Upper lobe of right lung (tissue), 1 donor: ENCODE results near the gene PGBD4. TPM values are rescaled to one million over a fixed set of nuclear protein-coding genes. Genes with fewer than 3 reads are reported as not detected.

ENCODE experiments used
- ATAC-seq: fragments of 200-7000 bp; cut with Tn5 transposase; one replicate; pipeline ENCODE4 v1.9.1; 2020; ENCODE audit warnings: mild to moderate bottlenecking, moderate library complexity
- DNase-seq: peaks from one replicate; pipeline ENCODE4 v3.0.0-alpha.2; 2020
- H3K27ac ChIP-seq: fragments of 200-600 bp; one replicate; pipeline ENCODE4 v1.8.0; 2022
- H3K27me3 ChIP-seq: fragments of 200-600 bp; one replicate; pipeline ENCODE4 v1.8.0; 2022; ENCODE audit warnings: mild to moderate bottlenecking
- H3K36me3 ChIP-seq: fragments of 200-600 bp; one replicate; pipeline ENCODE4 v1.8.0; 2022
- H3K4me1 ChIP-seq: fragments of 200-600 bp; one replicate; pipeline ENCODE4 v1.8.0; 2022
- H3K4me3 ChIP-seq: fragments of 200-600 bp; one replicate; pipeline ENCODE4 v1.8.0; 2022; ENCODE audit warnings: mild to moderate bottlenecking
- H3K9me3 ChIP-seq: fragments of 200-600 bp; one replicate; pipeline ENCODE4 v1.8.0; 2022
- intact Hi-C: fragments of 100-400 bp; cut with DNase I; formaldehyde crosslinking; loops from one replicate; pipeline ENCODE4 v1.11.0; 2022
- total RNA-seq: library from RNA; stranded (reverse); fragmentation: NEBNext Ultra II Directional; extraction: Animal tissue kit (Norgen Biotek cat#: 25700); gene quantifications from one replicate; pipeline ENCODE4 v1.2.1, GENCODE V29; 2021
- TF ChIP-seq, protein P1 (sequence below): fragments of 200-600 bp; IDR thresholded peaks from one replicate; pipeline ENCODE4 v1.8.0; 2022; ENCODE audit warnings: antibody characterized with exemption
- donor health status: DM: no; HTN: yes; CAD: no; lungs with severe emphysema.

Gene PGBD4
- total RNA-seq, 1 donor from 2014 or later = 1.3 TPM

DNA sequence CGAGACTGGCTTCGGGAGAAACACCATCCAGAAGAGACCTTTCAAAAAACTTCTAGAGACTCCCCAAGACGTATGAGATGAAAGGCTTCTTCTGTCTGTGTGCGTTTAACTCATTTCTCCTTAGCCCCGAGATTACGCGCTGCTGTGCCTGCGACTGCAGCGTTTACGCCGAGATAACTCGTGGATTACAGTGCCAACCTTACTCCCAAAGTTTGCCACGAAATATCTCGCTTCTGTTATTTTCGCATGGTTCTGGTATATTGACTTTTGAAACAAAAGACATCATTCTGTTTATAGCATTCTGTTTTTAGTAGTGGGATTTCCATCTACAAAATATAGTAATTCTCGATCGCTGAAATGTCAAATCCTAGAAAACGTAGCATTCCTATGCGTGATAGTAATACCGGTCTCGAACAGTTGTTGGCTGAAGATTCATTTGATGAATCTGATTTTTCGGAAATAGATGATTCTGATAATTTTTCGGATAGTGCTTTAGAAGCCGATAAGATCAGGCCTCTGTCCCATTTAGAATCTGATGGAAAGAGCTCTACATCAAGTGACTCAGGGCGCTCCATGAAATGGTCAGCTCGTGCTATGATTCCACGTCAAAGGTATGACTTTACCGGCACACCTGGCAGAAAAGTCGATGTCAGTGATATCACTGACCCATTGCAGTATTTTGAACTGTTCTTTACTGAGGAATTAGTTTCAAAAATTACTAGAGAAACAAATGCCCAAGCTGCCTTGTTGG, 467 bp downstream of the PGBD4 start:
- Histone ChIP-seq H3K27me3 (no peaks in the 10 kb centered on the region), H3K4me1 (peaks cover 25% of the 10 kb centered on the region), H3K9me3 (no peaks in the 10 kb centered on the region), H3K4me3 (peak overlapping the region; percentile 96), H3K36me3 (no peaks in the 10 kb centered on the region), H3K27ac (peak overlapping the region; percentile 94)
- TF ChIP-seq, protein P1, sequence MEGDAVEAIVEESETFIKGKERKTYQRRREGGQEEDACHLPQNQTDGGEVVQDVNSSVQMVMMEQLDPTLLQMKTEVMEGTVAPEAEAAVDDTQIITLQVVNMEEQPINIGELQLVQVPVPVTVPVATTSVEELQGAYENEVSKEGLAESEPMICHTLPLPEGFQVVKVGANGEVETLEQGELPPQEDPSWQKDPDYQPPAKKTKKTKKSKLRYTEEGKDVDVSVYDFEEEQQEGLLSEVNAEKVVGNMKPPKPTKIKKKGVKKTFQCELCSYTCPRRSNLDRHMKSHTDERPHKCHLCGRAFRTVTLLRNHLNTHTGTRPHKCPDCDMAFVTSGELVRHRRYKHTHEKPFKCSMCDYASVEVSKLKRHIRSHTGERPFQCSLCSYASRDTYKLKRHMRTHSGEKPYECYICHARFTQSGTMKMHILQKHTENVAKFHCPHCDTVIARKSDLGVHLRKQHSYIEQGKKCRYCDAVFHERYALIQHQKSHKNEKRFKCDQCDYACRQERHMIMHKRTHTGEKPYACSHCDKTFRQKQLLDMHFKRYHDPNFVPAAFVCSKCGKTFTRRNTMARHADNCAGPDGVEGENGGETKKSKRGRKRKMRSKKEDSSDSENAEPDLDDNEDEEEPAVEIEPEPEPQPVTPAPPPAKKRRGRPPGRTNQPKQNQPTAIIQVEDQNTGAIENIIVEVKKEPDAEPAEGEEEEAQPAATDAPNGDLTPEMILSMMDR = no peak
- DNase-seq (no peak), ATAC-seq (peak; percentile 32)
- intact Hi-C loops = loop anchor here (10.0 kb wide), 1 partner anchor 112 kb away; the partner anchor contains the start of gene KATNBL1

DNA sequence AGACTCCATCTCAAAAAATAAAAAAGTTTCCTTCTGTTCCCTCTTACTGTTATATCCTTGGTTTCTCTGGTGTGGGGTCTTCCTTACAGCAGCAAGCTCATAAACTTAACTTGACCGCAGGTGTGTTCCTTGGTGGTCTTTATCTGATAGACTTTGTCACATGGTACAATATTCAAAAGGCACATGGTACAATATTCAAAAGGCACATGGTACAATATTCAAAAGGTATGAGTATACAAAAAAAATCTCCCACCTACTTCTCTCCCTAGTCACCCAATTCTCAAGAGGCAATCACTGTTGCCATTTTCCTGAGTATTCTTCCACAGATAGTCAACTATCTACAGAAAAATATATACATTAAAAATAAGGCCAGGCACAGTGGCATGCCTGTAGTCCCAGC, 4.5 kb downstream of the PGBD4 start:
- Histone ChIP-seq H3K27ac (no peak overlapping the region), H3K36me3 (no peaks in the 10 kb centered on the region), H3K9me3 (no peaks in the 10 kb centered on the region), H3K27me3 (no peaks in the 10 kb centered on the region), H3K4me3 (no peak overlapping the region), H3K4me1 (peaks cover 7% of the 10 kb centered on the region)
- ATAC-seq (no peak), DNase-seq (no peak)
- intact Hi-C loops = loop anchor here (10.0 kb wide), 1 partner anchor 108 kb away; the partner anchor contains the start of gene KATNBL1
- TF ChIP-seq, protein P1 = no peak

GRCh38 chr15:34107315-34107714, 5.4 kb downstream of the PGBD4 start:
- ATAC-seq (no peak), DNase-seq (no peak)
- Histone ChIP-seq H3K9me3 (no peaks in the 10 kb centered on the region), H3K27me3 (no peaks in the 10 kb centered on the region), H3K4me3 (no peak overlapping the region), H3K4me1 (peaks cover 6% of the 10 kb centered on the region), H3K27ac (no peak overlapping the region), H3K36me3 (no peaks in the 10 kb centered on the region)
- intact Hi-C loops = loop anchor here (10.0 kb wide), 1 partner anchor 107 kb away; the partner anchor contains the start of gene KATNBL1
- TF ChIP-seq, protein P1 = no peak

DNA sequence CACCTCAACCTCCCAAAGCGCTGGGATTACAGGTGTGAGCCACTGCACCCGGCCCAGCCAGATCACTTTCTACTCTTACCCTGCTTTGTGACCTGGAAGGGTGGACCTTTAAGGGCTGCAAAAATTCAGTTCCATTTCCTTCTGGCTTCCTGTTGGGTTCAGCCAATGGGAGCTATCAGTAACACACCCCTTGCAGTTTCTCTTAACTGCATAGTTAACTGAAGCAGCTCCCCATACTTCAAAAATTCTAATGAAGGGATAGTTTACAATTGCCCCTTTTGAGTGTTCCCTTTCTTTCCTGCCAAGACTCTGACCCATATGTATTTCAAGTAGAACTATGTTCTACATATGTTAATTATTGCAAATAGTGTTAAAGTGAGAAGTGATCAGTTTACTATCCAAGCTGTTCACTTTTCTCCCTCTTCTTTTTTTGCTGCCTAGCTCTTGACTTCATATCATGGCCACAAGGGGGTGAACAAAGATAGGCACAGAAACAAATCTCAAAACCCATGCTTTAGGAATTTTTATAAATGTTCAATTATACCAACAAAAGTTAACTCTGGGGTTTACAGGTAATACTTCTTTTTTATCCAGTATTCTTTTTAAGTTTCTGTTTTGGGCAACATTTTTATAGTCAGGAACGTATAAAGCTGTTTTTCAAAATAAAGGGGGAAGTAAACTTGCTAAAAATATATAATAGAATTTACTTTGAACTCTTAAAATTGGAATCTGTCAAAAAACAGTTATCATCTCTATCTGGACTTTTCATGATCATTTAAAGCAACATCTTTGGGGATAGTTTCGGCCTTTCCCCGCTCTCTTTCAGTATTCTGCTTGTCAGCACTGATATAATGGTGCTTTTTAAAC, 8.1 kb downstream of the PGBD4 start:
- ATAC-seq (no peak), DNase-seq (no peak)
- Histone ChIP-seq H3K4me1 (no peaks in the 10 kb centered on the region), H3K36me3 (no peaks in the 10 kb centered on the region), H3K27me3 (peaks cover 6% of the 10 kb centered on the region), H3K4me3 (no peak overlapping the region), H3K27ac (no peak overlapping the region), H3K9me3 (no peaks in the 10 kb centered on the region)
- TF ChIP-seq, protein P1 = peak; percentile 48
- intact Hi-C loops = loop anchor here (10.0 kb wide), 1 partner anchor 105 kb away; the partner anchor contains the start of gene KATNBL1

- H3K4me3 ChIP-seq = no peak overlapping the region
- H3K27ac ChIP-seq = no peak overlapping the region
- H3K9me3 ChIP-seq = no peaks in the 10 kb centered on the region
- TF ChIP-seq, protein P1 = no peak
- peaks cover 11% of the 10 kb centered on the region for H3K27me3 ChIP-seq
- ATAC-seq (no peak), DNase-seq (no peak)
- H3K4me1 ChIP-seq = no peaks in the 10 kb centered on the region
- no peaks in the 10 kb centered on the region for H3K36me3 ChIP-seq
- intact Hi-C loops = no loop called here
These were observed 9.6 kb downstream of the PGBD4 start for GRCh38 chr15:34111488-34111887.
